Measurements from ENCODE around the gene FADS2.

FADS2 gene

GRCh38 chr11:61795876-61796526 lies 32.1 kb upstream of the FADS2 start:
- no peak overlapping the region for H3K4me3 ChIP-seq (ENCODE audit: control insufficient read depth, low read depth, low read length)

GRCh38 chr11:61797263-61797944 lies 30.7 kb upstream of the FADS2 start:
- H3K4me3 ChIP-seq (ENCODE audit: control insufficient read depth, low read depth, low read length): no peak overlapping the region
- peak; percentile 88 for TF ChIP-seq CTCF (conservative IDR thresholded peaks at IDR 0.05; ENCODE audit: control insufficient read depth, insufficient read depth, low read depth, low read length)
- peak; percentile 87 for DNase-seq (ENCODE audit: low read depth)

More at GRCh38 chr11:61795876-61796526, 32.1 kb upstream of the FADS2 start:
- no peak for DNase-seq (ENCODE audit: low read depth)
- TF ChIP-seq CTCF (conservative IDR thresholded peaks at IDR 0.05; ENCODE audit: control insufficient read depth, insufficient read depth, low read depth, low read length): no peak

GRCh38 chr11:61799665-61800284 lies 28.3 kb upstream of the FADS2 start:
- DNase-seq (ENCODE audit: low read depth): no peak
- no peak overlapping the region for H3K4me3 ChIP-seq (ENCODE audit: control insufficient read depth, low read depth, low read length)
- TF ChIP-seq CTCF (conservative IDR thresholded peaks at IDR 0.05; ENCODE audit: control insufficient read depth, insufficient read depth, low read depth, low read length): no peak

GRCh38 chr11:61800331-61801281 lies 27.5 kb upstream of the FADS2 start:
- no peak for DNase-seq (ENCODE audit: low read depth)
- H3K4me3 ChIP-seq (ENCODE audit: control insufficient read depth, low read depth, low read length): no peak overlapping the region
- TF ChIP-seq CTCF (conservative IDR thresholded peaks at IDR 0.05; ENCODE audit: control insufficient read depth, insufficient read depth, low read depth, low read length): no peak

GRCh38 chr11:61802605-61803004 lies 25.5 kb upstream of the FADS2 start:
- no peak for DNase-seq (ENCODE audit: low read depth)
- no peak overlapping the region for H3K4me3 ChIP-seq (ENCODE audit: control insufficient read depth, low read depth, low read length)
- no peak for TF ChIP-seq CTCF (conservative IDR thresholded peaks at IDR 0.05; ENCODE audit: control insufficient read depth, insufficient read depth, low read depth, low read length)

All from fibroblast of mammary gland (primary cell).